HFFc6 (cell line): ENCODE data around the gene AQP6. TPM values are rescaled to one million over a fixed set of nuclear protein-coding genes. Genes with fewer than 3 reads are reported as not detected.
A peak's percentile ranks its signal among the peaks of the same experiment; 100 is the strongest.

Source experiments
- DNase-seq: peaks from one replicate; pipeline ENCODE4 v3.0.0-alpha.2; 2018
- H3K27ac Mint-ChIP-seq: 2 replicates; pipeline ENCODE4 v1.8.0; 2020; ENCODE audit warnings: mild to moderate bottlenecking, mixed read lengths
- H3K27me3 Mint-ChIP-seq: 2 replicates; pipeline ENCODE4 v1.8.0; 2021; ENCODE audit warnings: mild to moderate bottlenecking, moderate library complexity, mixed read lengths; ENCODE audit not compliant: insufficient read depth
- H3K36me3 Mint-ChIP-seq: 2 replicates; pipeline ENCODE4 v1.8.0; 2021; ENCODE audit warnings: low read depth, mixed read lengths
- H3K4me1 Mint-ChIP-seq: 2 replicates; pipeline ENCODE4 v1.8.0; 2020; ENCODE audit warnings: low read depth, mixed read lengths
- H3K4me3 Mint-ChIP-seq: 2 replicates; pipeline ENCODE4 v1.8.0; 2020; ENCODE audit warnings: mild to moderate bottlenecking, moderate library complexity, mixed read lengths
- H3K9me3 Mint-ChIP-seq: 2 replicates; pipeline ENCODE4 v1.8.0; 2020; ENCODE audit warnings: mild to moderate bottlenecking, mixed read lengths
- CTCF ChIP-seq: fragments of 200-600 bp; sonication (generic); IDR thresholded peaks from 2 replicates; pipeline ENCODE4 v1.5.0; 2021; ENCODE audit warnings: antibody characterized with exemption, mild to moderate bottlenecking
- total RNA-seq, 6 experiments: library from RNA; stranded (reverse); fragmentation: NEBNext Ultra II Directional; extraction: Animal tissue kit (Norgen Biotek cat#: 25700); gene quantifications; 2 replicates in 1 of 6; 3 replicates in 5 of 6; pipeline ENCODE4 v1.2.3, GENCODE V29; 2021

The AQP6 gene
- total RNA-seq, 6 experiments from 2014 or later, result not detected

GRCh38 chr12:49954863-49955830 is 17.6 kb upstream of the AQP6 start:
- no peaks in the 10 kb centered on the region for H3K9me3 Mint-ChIP-seq
- peaks cover 10% of the 10 kb centered on the region for H3K4me1 Mint-ChIP-seq
- peaks cover 34% of the 10 kb centered on the region for H3K27me3 Mint-ChIP-seq
- no peak for DNase-seq
- H3K36me3 Mint-ChIP-seq, result no peaks in the 10 kb centered on the region
- H3K27ac Mint-ChIP-seq, result no peak overlapping the region
- 0 out of 2 replicates have a peak, but pooled peaks have one; percentile 6 for TF ChIP-seq CTCF
- no peak overlapping the region for H3K4me3 Mint-ChIP-seq

- no peak overlapping the region for H3K4me3 Mint-ChIP-seq
- no peak for DNase-seq
- no peak overlapping the region for H3K27ac Mint-ChIP-seq
- H3K36me3 Mint-ChIP-seq, result peaks cover 6% of the 10 kb centered on the region; the same call in 1 of the 2 replicates
- H3K4me1 Mint-ChIP-seq, result peaks cover 18% of the 10 kb centered on the region
- no peaks in the 10 kb centered on the region for H3K9me3 Mint-ChIP-seq
- H3K27me3 Mint-ChIP-seq, result peaks cover 34% of the 10 kb centered on the region
- no peak for TF ChIP-seq CTCF
Observed at GRCh38 chr12:49955899-49956662, 16.7 kb upstream of the AQP6 start.

- Mint-ChIP-seq H3K4me1 (peaks cover 18% of the 10 kb centered on the region), H3K4me3 (no peak overlapping the region), H3K27ac (no peak overlapping the region), H3K36me3 (peaks cover 6% of the 10 kb centered on the region; the same call in 1 of the 2 replicates), H3K27me3 (peaks cover 33% of the 10 kb centered on the region), H3K9me3 (no peaks in the 10 kb centered on the region)
- TF ChIP-seq CTCF, result no peak
- no peak for DNase-seq
Observed at GRCh38 chr12:49956663-49957569, 15.8 kb upstream of the AQP6 start.

- H3K4me1 Mint-ChIP-seq, result peaks cover 18% of the 10 kb centered on the region
- DNase-seq, result no peak
- no peaks in the 10 kb centered on the region for H3K9me3 Mint-ChIP-seq
- no peak overlapping the region for H3K27ac Mint-ChIP-seq
- H3K4me3 Mint-ChIP-seq, result no peak overlapping the region
- TF ChIP-seq CTCF, result no peak
- peaks cover 6% of the 10 kb centered on the region; the same call in 1 of the 2 replicates for H3K36me3 Mint-ChIP-seq
- H3K27me3 Mint-ChIP-seq, result peaks cover 34% of the 10 kb centered on the region
Observed at GRCh38 chr12:49957570-49957967, 15.2 kb upstream of the AQP6 start.
